ENCODE measurements around the gene HTR3B.

HTR3B gene

DNA sequence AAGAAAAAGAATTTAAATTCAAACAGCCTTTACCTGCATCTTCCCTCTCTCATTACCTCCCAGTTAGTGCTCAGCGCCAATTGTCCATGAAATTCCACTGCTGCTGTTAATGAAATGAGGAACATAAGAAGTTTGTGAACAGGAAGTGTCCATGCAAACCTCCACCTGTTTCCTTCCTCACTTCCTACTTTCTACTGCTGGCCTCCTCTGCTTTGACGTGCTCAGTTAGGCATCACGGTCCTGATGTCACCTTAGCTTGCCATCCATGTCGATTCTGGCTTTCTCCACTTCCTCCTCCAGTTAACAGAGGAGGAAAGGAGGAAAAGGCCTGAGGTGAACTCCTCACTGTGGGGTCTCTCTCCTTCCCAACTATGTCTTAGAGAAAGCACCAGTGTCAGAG is 43.4 kb downstream of the HTR3B start:
- no peak for TF ChIP-seq CTCF (IDR thresholded peaks at IDR 0.05; ENCODE audit: insufficient read depth, low read length, missing control alignments)
- DNase-seq (ENCODE audit: low read depth, low spot score), result no peak
- POLR2A ChIA-PET, result no interaction called here
- H3K4me3 ChIP-seq (ENCODE audit: low read depth, low read length), result no peak overlapping the region
- CTCF ChIA-PET, result no interaction called here

- ChIA-PET POLR2A (no interaction called here), CTCF (no interaction called here)
These were observed 45.3 kb downstream of the HTR3B start for GRCh38 chr11:113949891-113950290.

DNA sequence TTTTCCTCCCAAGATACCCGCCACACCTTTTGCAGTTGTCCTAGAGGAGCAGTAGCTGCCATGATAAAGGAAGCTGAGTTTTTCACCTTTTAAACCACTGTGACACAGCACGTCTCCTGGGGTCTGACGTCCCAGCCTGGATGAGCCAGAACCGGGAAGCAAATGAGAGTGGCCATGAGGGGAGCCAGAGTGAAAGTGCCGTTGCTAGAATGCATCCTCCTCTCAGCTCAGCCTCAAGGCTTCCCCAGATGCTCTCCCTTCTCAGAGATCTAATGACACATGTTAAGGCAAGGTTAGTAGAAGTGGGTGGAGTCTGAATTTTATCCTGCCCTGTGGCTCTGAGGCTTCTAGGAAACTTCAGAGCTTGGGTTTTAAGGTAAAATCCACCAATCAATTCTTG is 46.9 kb downstream of the HTR3B start:
- CTCF ChIA-PET, result no interaction called here
- no peak for TF ChIP-seq CTCF (IDR thresholded peaks at IDR 0.05; ENCODE audit: insufficient read depth, low read length, missing control alignments)

More at GRCh38 chr11:113949891-113950290, 45.3 kb downstream of the HTR3B start:
- TF ChIP-seq CTCF (IDR thresholded peaks at IDR 0.05; ENCODE audit: insufficient read depth, low read length, missing control alignments), result no peak
- DNase-seq (ENCODE audit: low read depth, low spot score), result no peak
- no peak overlapping the region for H3K4me3 ChIP-seq (ENCODE audit: low read depth, low read length)

DNA sequence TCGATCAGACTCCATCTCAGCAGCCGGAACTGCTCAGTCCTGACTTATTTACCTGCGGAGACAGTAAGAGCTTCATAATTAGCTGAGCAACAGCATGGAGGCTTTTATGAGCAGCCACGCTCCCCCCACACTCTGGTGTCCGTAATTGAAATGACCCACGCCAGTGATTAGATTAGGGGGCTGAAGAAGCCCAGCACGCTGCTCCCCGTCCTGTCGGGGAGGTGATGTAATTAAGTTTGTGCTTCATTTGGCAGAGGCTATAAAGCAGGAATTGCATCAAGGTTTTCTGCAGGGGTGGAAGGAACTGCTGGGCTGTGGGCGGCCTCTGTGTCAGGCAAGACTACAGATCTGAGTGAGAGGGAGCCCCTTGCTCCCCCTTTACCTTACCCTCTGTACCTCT is 47.5 kb downstream of the HTR3B start:
- H3K4me3 ChIP-seq (ENCODE audit: low read depth, low read length), result no peak overlapping the region
- no peak for DNase-seq (ENCODE audit: low read depth, low spot score)
- ChIA-PET CTCF (no interaction called here), POLR2A (no interaction called here)
- no peak for TF ChIP-seq CTCF (IDR thresholded peaks at IDR 0.05; ENCODE audit: insufficient read depth, low read length, missing control alignments)

More for the DNA sequence above, 46.9 kb downstream of the HTR3B start:
- no peak for DNase-seq (ENCODE audit: low read depth, low spot score)
- POLR2A ChIA-PET, result no interaction called here
- no peak overlapping the region for H3K4me3 ChIP-seq (ENCODE audit: low read depth, low read length)

DNA sequence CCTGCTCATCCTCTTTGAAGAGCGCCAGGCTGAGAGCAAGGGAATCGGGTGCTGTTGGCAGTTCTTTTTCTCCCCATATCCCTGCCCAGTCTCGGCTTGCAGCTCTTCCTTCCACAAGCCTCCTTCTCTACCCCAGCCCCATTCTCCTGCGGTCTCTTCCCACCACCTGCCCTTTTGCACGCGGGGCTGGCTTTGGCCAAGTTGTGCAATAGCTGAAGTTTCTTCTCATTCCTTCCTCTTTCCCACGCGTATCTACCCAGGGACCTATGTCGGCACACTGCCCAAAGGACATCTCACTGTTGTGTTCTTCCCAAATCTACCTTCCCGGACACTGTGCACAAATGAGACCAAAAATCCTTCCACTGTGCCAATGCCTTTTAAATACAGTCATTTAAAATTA is 48.0 kb downstream of the HTR3B start:
- POLR2A ChIA-PET, result no interaction called here
- TF ChIP-seq CTCF (IDR thresholded peaks at IDR 0.05; ENCODE audit: insufficient read depth, low read length, missing control alignments), result no peak
- CTCF ChIA-PET, result no interaction called here
- no peak for DNase-seq (ENCODE audit: low read depth, low spot score)
- H3K4me3 ChIP-seq (ENCODE audit: low read depth, low read length), result no peak overlapping the region

- DNase-seq (ENCODE audit: low read depth, low spot score), result no peak
- CTCF ChIA-PET, result no interaction called here
- no peak overlapping the region for H3K4me3 ChIP-seq (ENCODE audit: low read depth, low read length)
- POLR2A ChIA-PET, result no interaction called here
- no peak for TF ChIP-seq CTCF (IDR thresholded peaks at IDR 0.05; ENCODE audit: insufficient read depth, low read length, missing control alignments)
These were observed 49.6 kb downstream of the HTR3B start for GRCh38 chr11:113954235-113954634.

Data from AG04449 (cell line).